ENCODE measurements around the gene CTTNBP2.

CTTNBP2 gene

GRCh38 chr7:117810642-117811512 lies 62.4 kb downstream of the CTTNBP2 start:
- no peaks in the 10 kb centered on the region for H3K9me3 ChIP-seq
- H3K4me1 ChIP-seq (ENCODE audit: control insufficient read depth in 1 of 2, insufficient read depth in 1 of 2, low read depth in 1 of 2, low read length in 1 of 2): no peaks in the 10 kb centered on the region
- no peaks in the 10 kb centered on the region for H3K27me3 ChIP-seq
- TF ChIP-seq CTCF (IDR thresholded peaks at IDR 0.05): no peak
- H3K4me3 ChIP-seq (ENCODE audit: low read depth in 1 of 2, low read length in 1 of 2): no peak overlapping the region
- H3K27ac ChIP-seq: no peak overlapping the region
- no peaks in the 10 kb centered on the region for H3K36me3 ChIP-seq

DNA sequence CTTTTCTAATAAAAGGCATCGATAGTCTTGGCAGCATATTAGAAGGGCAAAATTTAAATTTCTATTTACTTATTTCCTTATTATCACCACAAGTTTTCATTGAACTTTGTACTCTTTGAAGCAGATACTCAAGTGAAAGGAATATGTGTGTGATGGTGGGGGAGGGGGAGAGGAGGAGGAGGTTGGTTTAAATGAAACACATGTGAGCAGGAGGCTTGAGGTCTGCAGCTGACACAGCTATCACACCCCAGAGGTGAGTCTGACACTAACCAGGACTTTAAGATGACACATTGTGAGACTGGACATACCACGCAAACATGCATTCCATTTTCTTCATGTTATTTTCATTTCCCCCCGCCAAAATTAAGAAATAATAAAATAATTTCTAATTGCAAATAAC lies 63.3 kb downstream of the CTTNBP2 start:
- no peak for TF ChIP-seq CTCF (IDR thresholded peaks at IDR 0.05)
- Histone ChIP-seq H3K4me3 (ENCODE audit: low read depth in 1 of 2, low read length in 1 of 2) (no peak overlapping the region), H3K36me3 (no peaks in the 10 kb centered on the region), H3K27ac (no peak overlapping the region), H3K4me1 (ENCODE audit: control insufficient read depth in 1 of 2, insufficient read depth in 1 of 2, low read depth in 1 of 2, low read length in 1 of 2) (no peaks in the 10 kb centered on the region), H3K9me3 (no peaks in the 10 kb centered on the region), H3K27me3 (no peaks in the 10 kb centered on the region)

GRCh38 chr7:117808910-117809705 lies 64.1 kb downstream of the CTTNBP2 start:
- no peaks in the 10 kb centered on the region for H3K9me3 ChIP-seq
- no peak overlapping the region for H3K4me3 ChIP-seq (ENCODE audit: low read depth in 1 of 2, low read length in 1 of 2)
- TF ChIP-seq CTCF (IDR thresholded peaks at IDR 0.05): no peak
- H3K4me1 ChIP-seq (ENCODE audit: control insufficient read depth in 1 of 2, insufficient read depth in 1 of 2, low read depth in 1 of 2, low read length in 1 of 2): no peaks in the 10 kb centered on the region
- H3K27ac ChIP-seq: no peak overlapping the region
- no peaks in the 10 kb centered on the region for H3K27me3 ChIP-seq
- H3K36me3 ChIP-seq: no peaks in the 10 kb centered on the region

GRCh38 chr7:117808341-117808757 lies 64.9 kb downstream of the CTTNBP2 start:
- H3K9me3 ChIP-seq: no peaks in the 10 kb centered on the region
- H3K4me1 ChIP-seq (ENCODE audit: control insufficient read depth in 1 of 2, insufficient read depth in 1 of 2, low read depth in 1 of 2, low read length in 1 of 2): no peaks in the 10 kb centered on the region
- H3K27me3 ChIP-seq: no peaks in the 10 kb centered on the region
- H3K27ac ChIP-seq: no peak overlapping the region
- no peaks in the 10 kb centered on the region for H3K36me3 ChIP-seq
- H3K4me3 ChIP-seq (ENCODE audit: low read depth in 1 of 2, low read length in 1 of 2): no peak overlapping the region
- TF ChIP-seq CTCF (IDR thresholded peaks at IDR 0.05): no peak

- no peak for TF ChIP-seq CTCF (IDR thresholded peaks at IDR 0.05)
- Histone ChIP-seq H3K27ac (no peak overlapping the region), H3K36me3 (no peaks in the 10 kb centered on the region), H3K27me3 (no peaks in the 10 kb centered on the region), H3K9me3 (no peaks in the 10 kb centered on the region), H3K4me3 (ENCODE audit: low read depth in 1 of 2, low read length in 1 of 2) (no peak overlapping the region), H3K4me1 (ENCODE audit: control insufficient read depth in 1 of 2, insufficient read depth in 1 of 2, low read depth in 1 of 2, low read length in 1 of 2) (no peaks in the 10 kb centered on the region)
Measured at GRCh38 chr7:117807676-117808075, 65.6 kb downstream of the CTTNBP2 start.
